Vagina (tissue), 2 donors: ENCODE data around the gene TLN1.

Experiments used
- POLR2A ChIP-seq, 2 donors: fragments of 450-650 bp; IDR thresholded peaks; one replicate each; pipeline ENCODE4 v1.6.1; 2017; ENCODE audit warnings: antibody characterized with exemption in 2 of 2, mild to moderate bottlenecking in 2 of 2, moderate library complexity in 2 of 2
- POLR2AphosphoS5 ChIP-seq, 2 donors: sonication (generic); formaldehyde crosslinking; IDR thresholded peaks; one replicate each; pipeline ENCODE4 v1.9.0; 2017; ENCODE audit warnings: antibody characterized with exemption in 2 of 2, mild to moderate bottlenecking in 2 of 2, low read depth in 1 of 2; ENCODE audit not compliant: insufficient read depth in 1 of 2
- TF ChIP-seq, protein P1 (sequence below), 3 experiments: fragments of 450-650 bp in 2 of 3; fragments of 200-600 bp in 1 of 3; sonication (generic) in 1 of 3; IDR thresholded peaks; one replicate each; pipeline ENCODE4 v1.5.1; 2017 to 2019; ENCODE audit warnings: antibody characterized with exemption in 3 of 3, mild to moderate bottlenecking in 2 of 3, moderate library complexity in 2 of 3

DNA sequence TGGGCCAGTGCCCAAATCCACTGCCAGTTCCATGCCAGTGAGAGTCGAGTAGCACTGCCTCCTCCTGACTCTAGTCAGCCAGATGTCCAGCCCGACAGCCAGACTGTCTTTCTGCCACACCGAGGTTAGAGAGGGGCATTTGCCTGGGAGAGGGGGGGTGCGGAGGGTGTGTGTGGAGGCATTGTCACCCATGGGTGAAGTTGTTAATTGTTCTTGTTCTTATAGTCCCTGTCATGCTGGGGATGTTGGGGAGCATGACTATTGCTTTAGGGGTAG, 18.2 kb upstream of the TLN1 start:
- TF ChIP-seq, protein P1, sequence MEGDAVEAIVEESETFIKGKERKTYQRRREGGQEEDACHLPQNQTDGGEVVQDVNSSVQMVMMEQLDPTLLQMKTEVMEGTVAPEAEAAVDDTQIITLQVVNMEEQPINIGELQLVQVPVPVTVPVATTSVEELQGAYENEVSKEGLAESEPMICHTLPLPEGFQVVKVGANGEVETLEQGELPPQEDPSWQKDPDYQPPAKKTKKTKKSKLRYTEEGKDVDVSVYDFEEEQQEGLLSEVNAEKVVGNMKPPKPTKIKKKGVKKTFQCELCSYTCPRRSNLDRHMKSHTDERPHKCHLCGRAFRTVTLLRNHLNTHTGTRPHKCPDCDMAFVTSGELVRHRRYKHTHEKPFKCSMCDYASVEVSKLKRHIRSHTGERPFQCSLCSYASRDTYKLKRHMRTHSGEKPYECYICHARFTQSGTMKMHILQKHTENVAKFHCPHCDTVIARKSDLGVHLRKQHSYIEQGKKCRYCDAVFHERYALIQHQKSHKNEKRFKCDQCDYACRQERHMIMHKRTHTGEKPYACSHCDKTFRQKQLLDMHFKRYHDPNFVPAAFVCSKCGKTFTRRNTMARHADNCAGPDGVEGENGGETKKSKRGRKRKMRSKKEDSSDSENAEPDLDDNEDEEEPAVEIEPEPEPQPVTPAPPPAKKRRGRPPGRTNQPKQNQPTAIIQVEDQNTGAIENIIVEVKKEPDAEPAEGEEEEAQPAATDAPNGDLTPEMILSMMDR (IDR thresholded peaks at IDR 0.05): no peak
- TF ChIP-seq POLR2A (IDR thresholded peaks at IDR 0.05) (no peak), POLR2AphosphoS5 (IDR thresholded peaks at IDR 0.05; ENCODE audit: insufficient read depth in 1 of 2, low read depth in 1 of 2) (no peak)
